Measurements from ENCODE around the gene TMEM176A.
"Not testable (repeated sequence)": the region's sequence is repeated elsewhere in the genome, so short reads cannot be mapped to it uniquely, and the experiment has no call there.

TMEM176A gene

GRCh38 chr7:150788474-150789269, 11.9 kb upstream of the TMEM176A start:
- DNase-seq: no peak

- no peak for DNase-seq
These were observed 10.0 kb upstream of the TMEM176A start for GRCh38 chr7:150790416-150791075.

DNA sequence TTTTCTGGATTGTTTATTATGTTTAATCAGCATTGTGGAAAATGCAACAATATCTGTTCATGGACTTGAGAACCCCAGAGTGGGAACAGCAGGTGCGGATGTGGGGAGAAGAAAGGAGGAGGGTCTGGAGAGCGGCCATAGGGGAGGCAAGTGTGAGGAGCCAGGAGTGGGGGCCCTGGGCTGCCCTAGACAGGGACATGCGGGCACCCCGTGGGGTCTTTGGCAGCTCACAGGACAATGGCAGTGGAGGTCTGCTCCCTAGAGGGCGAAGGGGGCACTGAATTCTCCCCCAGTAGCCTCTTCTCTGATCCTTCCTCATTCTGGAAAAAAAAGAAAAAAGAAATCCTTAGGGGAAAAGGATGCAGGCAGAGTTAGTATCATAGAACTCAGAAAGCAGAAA, 9.3 kb upstream of the TMEM176A start:
- no peak for DNase-seq

- no peak for DNase-seq
These were observed 8.7 kb upstream of the TMEM176A start for GRCh38 chr7:150791746-150792452.

- DNase-seq: no peak
These were observed 6.9 kb upstream of the TMEM176A start for GRCh38 chr7:150793569-150794238.

- DNase-seq: no peak
These were observed 2.9 kb upstream of the TMEM176A start for GRCh38 chr7:150797661-150798060.

DNA sequence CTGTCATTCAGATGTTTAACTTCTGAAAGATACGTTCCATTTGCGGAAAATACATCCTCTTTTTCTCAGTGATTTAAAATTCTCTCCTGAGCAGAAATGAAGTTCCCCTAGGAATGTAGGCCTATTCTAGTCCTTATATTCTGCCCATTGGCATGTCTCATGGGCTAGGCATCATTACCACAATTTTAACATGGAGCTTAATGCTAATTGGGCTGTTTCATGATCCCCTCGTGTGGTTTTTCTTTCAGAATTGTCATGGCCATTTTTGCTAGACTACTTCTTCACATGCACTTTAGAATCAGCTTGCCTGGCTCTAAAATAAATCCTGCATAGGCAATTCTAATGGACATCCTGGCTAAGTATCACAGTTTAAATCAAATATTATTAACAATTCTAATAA, 1.4 kb upstream of the TMEM176A start:
- DNase-seq: no peak

DNA sequence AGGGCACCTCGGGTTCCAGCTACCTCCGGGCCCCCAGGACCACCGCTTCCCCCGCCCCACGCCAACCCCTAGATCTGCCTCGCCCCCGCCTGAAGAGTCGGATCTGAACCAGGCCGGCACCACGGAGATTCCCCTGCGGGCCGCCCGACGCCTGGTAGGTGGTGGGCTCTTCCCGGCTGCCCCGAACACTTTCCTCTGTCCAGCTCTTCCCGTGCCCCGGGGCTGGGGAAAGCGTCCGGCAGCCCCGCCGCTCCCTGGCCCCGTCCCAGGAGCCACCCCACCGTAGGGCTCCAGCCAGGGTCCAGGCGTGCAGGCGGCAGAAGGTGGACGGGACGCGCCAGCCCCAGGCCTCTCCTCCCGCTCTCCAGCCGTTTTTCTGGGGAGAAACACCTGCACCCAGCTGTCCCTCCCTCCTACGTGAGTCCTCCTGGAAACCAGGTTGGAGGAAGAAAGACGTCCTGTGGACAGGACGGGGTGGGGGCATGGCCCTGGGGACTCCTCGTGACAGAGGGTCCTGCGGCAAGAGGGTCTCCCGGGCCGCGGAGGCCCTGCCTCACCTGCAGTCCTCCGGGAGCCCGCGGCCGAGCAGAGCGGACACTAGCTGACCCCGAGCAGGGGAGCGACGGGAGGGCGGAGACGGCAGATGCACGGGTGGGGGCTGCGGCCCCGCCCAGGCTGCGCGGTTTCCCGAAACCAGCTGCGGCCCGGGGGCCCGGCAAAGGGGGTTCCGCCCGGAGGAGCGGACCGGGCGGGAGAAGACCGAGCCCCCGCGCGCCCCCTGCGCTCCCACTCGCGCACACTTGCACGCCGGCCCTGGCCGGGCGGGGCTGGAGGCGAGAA, 608 bp upstream of the TMEM176A start, which contains the start of gene TMEM176B:
Gene TMEM176B, minus strand, starts transcription at position 624 of the 840 bp plus-strand sequence. CDS start 3,795 bp downstream, outside the sequence.
- no peak for DNase-seq

DNA sequence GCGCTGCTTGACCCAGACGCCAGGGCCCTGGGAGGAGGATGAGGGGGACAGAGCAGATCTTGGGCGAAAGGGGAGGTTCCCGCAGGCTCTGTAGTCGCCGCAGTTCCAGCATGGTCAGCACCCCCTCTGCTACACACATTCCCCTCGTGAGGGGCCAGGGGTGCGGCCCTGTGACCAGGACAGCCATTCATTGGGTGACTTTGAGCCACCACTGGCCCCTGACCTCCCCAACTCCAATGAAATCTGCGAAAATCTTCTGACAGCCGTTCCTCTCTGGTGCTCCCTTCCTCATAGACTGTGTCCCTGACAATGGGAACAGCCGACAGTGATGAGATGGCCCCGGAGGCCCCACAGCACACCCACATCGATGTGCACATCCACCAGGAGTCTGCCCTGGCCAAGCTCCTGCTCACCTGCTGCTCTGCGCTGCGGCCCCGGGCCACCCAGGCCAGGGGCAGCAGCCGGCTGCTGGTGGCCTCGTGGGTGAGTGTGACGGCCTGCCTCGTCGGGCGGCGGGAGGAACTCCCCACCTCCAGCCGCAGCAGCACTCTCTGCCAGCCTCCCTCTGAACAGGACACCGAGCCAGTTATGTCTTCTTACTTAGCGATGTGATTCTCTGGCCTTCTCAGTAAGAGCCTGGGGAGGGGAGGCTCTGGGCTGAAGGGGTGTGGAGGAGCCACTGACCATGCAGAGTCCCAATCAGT, 825 bp downstream of the TMEM176A start:
- DNase-seq: no peak

GRCh38 chr7:150801946-150802771, 1.6 kb downstream of the TMEM176A start:
- DNase-seq: no peak

GRCh38 chr7:150803161-150803860, 2.7 kb downstream of the TMEM176A start:
- no peak for DNase-seq

GRCh38 chr7:150804802-150805201, 4.2 kb downstream of the TMEM176A start:
- no peak for DNase-seq

GRCh38 chr7:150805864-150806263, 5.3 kb downstream of the TMEM176A start:
- no peak for DNase-seq

- DNase-seq: no peak
These were observed 5.9 kb downstream of the TMEM176A start for GRCh38 chr7:150806454-150806853.

- DNase-seq: no peak
These were observed 6.3 kb downstream of the TMEM176A start for GRCh38 chr7:150806863-150807262.

GRCh38 chr7:150807616-150808438, 7.3 kb downstream of the TMEM176A start:
- DNase-seq: not testable (repeated sequence)

GRCh38 chr7:150814328-150815001, 13.9 kb downstream of the TMEM176A start:
- no peak for DNase-seq

- DNase-seq: no peak
These were observed 18.4 kb downstream of the TMEM176A start for GRCh38 chr7:150818971-150819370.
